Fibroblast of skin of right quadriceps (primary cell): ENCODE results near the gene TESMIN.
A peak's percentile ranks its signal among the peaks of the same experiment; 100 is the strongest.

ENCODE experiments used
- DNase-seq: peaks from one replicate; pipeline ENCODE4 v3.0.0-alpha.2; 2013

The TESMIN gene

DNA sequence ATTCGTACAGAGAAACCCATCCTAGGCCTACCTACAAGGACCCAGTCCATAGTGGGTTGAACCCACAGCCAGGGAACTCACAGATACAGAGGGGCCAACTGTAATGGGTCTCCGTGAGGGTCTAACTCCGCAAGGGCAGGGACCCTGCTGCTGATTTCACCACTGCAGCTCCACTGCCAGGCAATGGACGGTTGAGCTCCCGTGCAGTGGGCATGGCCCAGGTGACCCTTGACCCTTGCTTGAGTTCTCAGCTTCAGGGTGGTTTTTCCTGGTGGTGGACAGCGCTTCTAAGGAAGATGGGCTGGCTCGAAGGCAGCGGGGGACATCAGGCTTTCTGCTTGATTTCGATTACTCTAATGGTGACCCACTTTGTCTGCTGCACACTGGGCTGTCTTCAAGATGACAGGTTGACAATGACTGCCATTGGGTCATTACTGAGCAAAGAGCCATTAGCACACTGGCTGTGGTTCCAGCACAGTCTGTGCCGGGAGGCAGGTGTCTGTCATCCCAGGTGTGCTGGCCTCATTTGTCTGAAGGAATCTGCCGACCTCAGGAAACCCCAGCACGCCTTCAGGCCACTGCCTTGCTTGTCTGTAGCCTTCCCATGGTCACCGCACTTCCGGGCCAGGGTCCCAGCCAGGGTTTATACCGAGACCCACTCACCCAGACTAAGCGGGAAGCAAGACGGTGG is 70.6 kb downstream of the TESMIN start:
- DNase-seq, result no peak

DNA sequence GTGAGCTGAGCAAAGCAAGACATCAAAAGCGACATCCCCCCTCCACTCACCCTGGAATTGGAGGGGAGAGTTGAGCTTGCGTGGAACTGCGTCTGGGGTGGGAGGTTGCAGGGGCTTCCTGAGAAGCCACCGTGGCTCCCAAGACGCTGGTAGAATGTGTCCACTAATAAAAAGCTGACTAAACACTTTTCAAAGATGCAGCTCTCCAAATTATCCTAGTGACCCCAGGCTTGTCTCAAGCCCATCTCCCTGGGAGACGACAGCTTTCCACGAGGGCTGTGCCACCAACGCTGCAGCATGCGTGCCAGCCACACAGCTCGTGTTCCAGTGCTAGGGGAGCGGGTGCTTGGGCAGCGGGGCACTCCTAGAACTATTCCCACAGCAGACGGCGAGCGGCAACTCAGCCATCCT is 73.3 kb downstream of the TESMIN start:
- no peak for DNase-seq

DNA sequence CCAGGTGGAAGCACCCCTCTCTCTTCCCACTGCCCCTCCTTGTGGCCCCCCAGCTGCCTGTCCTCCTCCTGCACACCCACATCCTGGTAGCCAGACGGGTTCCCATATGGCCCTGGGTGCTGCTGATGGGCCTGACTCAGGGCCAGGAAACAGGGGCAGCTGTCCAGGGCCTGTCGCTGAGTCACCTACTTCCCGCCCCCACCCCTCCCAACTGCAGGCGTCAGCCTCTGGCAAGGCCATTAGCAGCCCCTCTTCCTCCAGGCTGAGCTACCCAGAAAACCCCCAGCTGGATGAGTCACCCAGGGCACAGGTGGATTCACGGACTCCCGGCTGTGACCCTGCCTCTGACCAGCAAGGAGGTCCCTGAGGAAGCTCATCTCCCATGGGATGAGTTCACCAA is 73.9 kb downstream of the TESMIN start:
- DNase-seq, result peak; percentile 77

DNA sequence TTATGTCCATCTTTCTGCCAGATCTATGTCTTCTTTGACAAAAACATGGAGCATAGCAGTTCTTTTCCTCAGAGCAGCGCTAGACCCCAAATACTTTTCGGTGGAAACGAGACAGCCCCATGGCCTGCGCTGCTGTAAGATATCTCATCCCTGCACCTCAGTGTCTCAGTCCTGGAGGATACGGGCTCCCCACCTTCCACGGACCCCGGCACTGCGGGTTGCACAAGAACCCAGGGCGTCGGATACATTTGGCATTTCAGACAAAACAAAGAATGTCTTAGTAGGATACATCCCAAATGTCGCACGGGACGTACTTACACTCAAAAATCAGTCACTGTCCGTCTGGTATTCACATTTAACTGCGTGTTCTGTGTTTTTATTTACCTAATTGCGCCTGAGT is 76.9 kb downstream of the TESMIN start:
- DNase-seq, result no peak

DNA sequence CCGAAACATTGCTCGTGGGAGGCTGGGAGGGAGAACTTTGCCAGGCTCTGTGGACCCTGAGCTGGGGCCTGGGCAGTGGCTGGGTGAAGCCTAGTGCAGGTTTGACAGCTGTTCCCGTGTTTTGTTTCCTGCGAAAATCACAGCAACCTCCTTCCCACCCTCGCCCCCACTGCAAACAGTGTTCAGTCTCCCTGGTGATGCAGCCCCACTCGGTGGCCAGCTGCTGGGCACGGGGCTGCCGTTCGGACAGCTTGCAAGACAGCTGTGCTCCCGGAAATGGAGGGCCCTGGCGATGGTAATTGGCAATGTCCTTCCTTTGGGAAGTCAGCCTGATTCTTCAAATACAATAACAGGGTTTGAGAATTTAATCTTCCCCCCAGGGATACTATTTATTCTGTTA is 77.3 kb downstream of the TESMIN start:
- no peak for DNase-seq

DNA sequence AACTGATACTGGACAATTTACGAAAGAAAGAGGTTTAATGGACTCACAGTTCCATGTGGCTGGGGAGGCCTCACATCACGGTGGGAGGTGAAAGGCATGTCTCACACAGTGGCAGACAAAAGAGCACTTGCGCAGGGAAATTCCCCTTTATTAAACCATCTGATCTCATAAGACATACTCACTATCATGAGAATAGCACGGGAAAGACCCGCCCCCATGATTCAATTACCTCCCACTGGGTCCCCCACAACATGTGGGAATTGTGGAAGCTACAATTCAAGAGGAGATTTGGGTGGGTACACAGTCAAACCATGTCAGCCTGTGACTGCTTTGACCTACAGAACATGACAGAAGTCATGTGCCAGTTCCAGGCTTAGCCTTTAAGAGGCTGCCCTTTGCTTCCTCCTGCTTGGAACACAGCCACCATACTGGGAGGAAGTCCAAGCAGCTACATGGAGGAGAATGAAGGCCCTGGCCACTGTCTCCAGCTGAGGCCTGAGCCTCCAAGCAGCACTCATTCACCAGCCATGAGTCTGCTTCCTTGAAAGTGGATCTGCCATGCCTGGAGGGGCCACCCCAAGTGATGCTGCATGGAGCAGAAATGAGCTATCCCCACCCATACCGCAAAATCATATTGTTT is 77.9 kb downstream of the TESMIN start:
- no peak for DNase-seq

DNA sequence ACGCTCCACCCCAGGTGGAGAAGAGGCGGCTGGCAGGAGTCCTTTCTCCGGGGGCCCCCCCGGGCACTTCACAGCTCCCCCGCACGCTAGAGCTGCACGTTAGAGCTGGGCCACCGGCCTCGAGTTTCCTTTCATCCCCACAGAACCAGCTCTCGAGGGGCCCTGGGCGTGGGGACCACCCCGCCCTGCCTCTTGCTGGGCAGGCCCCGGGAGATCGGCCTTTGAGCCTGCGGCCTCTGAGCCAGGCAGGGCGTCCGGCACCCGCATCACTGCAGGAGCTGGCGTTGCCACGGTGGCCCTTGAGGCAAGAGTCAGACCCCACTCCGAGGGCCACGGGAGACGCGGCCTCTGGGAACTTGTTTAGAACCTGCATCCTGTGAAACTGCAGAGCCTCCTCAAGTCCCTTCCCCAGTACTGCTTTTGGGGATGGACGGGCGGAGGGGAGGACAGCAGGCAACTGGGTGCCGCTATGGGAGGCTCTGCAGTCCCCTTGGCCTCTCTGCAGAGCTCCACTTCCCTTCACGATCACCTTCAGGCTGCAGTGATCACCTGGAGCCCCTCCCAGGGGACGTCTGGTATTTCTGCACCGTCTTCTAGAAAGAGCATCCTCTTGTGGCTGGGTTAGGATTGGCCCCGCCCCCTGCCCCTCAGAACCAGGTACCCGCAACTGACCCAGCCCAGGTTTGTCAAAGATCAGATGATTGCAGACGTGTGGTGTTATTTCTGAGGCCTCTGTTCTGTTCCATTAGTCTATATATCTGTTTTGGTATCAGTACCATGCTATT is 80.9 kb downstream of the TESMIN start:
- no peak for DNase-seq

DNA sequence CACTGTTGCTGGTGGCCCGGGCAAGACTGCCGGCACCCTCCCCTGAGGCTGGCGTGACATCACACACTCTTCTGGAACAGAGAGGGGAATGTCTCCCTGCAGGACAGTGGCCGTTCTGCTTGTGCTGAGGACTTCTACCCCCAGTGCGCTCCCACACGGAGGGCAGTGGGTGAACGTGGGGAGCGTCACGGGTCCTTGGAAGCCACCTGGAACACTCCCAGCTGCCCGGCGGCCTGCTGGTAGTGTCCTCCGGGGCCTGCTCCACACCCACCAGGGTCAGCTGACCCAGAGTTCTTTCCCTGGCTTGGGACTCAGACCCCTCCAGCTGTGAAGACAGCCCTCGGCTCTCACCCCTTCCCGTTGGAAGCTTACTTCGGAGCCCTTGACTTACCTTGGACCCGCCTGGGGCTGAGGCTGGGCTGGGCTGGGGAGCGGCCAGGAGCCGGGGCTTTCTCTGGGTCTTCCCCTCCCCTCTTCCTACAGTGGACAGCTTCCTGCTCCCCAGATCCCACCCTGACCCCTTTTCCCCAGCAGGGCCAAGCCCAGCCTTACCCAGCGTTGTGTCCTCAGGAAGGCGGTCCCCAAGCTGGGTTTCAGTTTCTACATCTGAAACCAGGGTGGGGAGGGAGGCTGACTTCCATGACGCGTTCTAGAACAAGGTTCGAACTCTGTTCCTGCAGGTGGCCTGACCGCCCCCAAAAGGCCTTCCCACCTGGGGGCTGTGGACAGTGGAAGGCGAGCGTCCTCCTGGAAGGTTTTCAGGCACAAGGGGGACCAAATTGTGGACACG is 81.8 kb downstream of the TESMIN start:
- DNase-seq, result no peak

DNA sequence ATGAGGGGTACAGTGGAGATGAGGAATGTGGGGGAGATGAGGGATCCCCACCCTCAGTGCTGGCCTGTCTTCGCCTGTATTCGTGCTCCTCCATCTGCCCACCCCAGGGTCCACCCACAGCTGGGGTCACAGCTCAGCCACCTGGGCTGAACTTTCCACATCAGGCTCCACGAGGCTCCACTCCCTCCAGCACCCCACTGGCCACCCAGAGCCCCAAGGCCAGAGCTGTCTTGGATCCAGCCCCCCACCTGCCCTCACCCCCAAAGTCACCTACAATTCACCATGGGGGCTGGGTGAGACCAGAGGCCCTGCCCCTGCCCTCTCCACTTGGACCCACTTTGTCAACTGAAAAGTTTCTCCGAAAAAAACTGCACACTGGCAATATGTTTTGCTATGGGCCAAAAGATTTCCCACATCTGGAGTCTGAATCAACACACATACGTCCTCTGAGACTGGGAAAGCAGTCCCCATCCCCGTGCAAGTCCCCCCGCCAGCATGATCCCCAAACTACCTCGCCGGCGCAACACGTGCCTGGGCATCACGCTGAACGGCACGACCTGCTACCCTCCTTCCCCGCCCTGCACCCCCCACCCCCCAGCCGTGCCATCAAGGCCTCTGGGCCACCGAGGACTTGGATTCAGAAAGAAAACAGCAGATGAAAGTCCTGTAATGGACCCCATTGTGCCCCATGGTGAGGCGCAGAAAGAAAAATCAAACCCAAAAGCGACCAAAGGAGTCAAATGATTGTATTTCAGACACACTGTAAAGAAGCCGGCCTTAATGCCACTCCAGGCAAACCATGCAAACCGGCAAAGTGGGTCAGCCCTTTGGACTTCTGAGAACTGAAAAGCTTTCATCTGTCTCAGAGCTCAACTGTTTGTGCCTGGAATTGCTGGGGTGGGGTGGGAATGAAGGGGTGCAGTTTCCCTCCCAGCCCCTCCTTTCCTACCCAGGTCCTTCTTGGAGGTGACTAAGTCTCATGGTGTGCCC is 83.5 kb downstream of the TESMIN start:
- DNase-seq, result no peak

DNA sequence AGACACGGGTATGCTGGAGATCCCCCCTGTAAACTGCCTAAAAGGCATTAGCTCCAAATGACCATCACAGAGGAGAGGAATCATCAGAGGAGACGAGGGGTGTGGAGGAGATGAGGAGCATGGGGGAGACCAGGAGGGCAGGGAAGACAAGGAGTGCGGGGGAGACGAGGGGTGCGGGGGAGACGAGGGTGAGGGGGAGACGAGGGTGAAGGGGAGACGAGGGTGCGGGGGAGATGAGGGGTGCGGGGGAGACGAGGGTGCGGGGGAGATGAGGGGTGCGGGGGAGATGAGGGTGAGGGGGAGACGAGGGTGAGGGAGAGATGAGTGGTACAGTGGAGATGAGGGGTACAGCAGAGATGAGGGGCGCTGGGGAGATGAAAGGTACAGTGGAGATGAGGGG is 84.5 kb downstream of the TESMIN start:
- no peak for DNase-seq

DNA sequence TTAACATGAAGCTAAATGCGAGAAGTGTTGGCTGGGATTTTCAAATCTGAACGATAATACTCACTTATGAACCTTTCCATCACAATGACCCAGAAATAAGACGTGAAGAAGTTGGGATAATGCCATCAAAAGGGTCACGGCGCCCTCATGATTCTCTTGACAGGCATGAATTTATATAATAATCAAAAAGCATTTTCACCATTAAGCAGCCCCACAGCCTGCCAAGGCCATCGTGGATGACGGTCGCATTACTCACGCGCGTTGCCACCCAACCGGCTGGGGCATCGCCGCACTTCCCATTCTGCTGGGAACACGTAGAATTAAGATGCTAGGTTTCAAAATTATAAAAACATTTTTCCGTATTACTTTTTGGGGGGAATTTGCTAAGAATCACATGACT is 85.9 kb downstream of the TESMIN start:
- DNase-seq, result no peak

DNA sequence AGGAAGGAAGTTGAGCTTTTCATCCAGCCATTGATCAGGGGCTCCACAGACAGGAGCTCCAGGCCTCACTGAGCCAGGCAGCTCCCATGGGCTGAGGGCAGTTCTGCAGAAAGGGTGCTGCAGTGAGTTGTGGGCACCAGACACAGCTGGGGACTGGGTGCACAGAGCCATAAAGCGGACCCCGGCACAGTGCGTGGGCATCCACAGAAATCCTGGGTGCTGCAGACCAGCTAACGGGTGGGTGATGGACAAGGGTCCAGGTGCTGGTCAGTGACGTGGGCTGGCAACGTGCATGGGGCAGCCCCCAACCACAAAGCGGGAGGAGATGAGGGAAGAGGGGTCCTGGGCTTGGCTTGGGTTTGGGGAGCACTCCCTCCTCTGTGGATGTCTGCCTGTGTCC is 86.4 kb downstream of the TESMIN start:
- no peak for DNase-seq

DNA sequence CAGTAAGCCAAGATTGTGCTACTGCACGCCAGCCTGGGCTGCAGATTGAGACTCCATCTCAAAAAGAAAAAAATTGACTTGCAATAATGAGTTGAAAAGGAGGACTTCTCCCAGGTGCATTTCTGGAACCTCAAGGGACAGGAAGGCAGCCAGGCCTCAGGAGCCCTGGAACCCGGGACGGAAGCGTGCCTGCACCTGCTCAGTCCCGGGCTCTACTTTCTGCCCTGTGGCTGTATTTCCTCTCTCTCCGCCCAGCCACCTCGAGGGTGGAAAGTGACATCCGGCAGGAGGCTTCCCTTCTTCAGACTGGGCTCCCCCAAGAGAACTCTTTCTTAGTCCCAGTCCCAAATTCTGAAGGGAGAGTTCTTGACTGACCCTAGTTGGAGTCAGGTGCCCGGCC is 87.2 kb downstream of the TESMIN start:
- no peak for DNase-seq

DNA sequence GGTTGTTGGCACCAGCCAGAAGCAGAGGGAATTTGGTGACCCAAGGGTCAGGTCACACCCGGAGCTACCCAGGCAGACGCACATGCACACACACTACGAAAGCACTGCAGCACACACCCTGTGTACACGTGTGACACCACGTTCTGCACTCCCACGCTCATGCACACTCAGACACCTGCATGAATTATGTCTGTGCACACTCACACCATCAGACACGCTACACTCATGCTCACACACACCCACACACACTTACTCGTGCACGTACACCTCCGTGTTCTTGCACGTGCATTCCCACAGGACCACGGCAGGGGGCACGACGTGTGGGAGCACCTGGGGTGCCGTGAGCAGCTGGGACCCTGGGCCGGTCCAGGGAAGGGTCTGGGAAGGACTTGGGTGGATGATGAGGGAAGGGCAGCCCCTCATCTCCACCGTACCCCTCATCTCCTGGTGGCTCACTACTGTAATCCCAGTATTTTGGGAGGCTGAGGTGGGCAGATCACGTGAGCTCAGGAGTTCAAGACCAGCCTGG is 87.8 kb downstream of the TESMIN start:
- no peak for DNase-seq

DNA sequence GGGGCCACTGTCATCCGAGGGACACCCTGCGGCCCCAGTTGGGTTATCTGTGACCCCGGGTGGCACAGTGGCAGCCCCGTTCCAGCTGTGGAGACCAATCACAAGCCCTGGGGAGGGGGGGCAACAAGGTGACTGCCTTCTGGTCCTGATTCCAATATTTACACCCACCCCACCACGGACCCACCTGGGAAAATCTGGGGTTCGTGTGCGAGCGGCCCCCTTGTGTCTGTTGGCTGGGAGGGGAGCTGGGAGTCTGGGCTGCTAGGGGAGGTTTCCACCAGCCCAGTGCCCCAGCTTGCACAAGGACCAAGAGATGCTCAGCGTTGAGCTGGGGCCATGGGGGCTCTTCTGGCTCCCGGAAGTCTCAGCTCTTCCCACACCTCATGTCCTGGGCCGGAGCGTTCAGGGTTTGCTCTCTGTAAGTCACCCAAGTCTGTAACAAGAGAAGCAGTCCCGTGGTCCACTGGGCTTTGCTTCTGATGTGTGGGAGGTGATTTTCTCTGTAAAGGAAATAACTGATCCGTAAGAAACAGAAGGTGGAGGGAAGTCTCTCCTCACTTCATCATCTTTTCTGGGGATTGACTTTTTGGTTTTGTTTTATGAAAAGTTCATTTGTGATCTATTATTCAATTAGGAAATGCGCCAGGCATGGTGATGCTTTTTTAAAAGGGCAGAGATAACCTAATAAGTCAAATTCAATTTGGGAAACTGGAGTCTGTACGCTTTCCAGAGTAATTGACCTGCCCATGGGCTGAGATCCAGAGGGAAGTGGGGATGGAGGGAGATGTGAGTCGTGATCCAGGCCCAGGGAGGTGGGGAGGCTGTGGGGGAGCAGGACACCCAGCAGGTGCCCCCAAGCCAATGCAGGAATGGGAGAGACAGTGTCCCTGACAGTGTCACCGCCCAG is 89.4 kb downstream of the TESMIN start:
- no peak for DNase-seq

DNA sequence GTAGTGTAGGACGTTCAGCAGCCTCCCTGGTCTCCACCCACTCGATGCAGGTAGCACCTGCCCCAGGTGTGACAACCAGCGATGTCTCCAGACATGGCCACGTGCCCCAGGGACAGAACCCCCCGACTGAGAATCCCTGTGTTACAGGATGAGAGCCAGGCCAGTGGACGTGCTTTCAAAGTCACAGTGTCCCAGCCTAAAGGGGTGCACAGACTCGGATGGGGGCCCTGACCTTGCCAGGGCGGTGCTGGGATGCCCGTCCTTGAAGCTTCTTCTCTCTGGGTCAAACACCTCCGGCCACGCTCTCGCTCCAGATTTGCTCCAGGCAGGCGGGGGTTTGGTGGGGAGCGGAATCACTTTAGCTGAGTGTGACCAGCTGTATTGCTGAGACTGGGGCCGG is 90.3 kb downstream of the TESMIN start:
- no peak for DNase-seq

DNA sequence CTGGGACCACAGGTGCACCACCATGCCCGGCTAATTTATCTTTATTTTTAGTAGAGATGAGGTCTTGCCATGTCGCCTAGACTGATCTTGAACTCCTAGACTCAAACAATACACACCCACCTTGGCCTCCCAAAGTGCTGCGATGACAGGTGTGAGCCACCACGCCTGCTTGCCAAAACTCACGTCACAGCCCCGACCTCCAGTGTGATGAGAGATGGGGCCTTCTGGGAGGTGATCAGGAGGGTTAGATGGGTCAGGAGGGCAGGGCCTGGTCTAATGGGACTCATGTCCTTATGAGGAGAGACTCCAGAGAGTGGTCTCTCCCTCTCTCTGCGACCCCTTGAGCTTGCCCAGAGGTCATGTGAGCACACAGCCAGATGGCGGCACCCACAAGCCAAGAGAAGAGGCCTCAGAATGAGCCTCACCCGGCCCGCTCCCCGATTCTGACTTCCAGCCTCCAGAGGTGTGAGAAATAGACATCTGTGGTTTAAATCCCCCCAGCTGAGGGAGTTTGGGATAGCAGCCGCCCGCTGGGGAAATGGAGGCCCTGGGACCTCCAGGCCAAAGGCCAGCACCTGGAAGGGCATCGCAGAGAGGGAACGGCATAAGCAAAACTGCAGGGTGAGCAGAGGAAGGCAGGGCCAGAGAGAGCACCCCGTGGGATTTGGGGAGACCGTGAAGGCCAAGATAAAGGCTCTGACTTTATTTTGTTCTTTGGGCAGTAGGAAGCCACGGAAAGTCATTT is 91.1 kb downstream of the TESMIN start:
- no peak for DNase-seq

DNA sequence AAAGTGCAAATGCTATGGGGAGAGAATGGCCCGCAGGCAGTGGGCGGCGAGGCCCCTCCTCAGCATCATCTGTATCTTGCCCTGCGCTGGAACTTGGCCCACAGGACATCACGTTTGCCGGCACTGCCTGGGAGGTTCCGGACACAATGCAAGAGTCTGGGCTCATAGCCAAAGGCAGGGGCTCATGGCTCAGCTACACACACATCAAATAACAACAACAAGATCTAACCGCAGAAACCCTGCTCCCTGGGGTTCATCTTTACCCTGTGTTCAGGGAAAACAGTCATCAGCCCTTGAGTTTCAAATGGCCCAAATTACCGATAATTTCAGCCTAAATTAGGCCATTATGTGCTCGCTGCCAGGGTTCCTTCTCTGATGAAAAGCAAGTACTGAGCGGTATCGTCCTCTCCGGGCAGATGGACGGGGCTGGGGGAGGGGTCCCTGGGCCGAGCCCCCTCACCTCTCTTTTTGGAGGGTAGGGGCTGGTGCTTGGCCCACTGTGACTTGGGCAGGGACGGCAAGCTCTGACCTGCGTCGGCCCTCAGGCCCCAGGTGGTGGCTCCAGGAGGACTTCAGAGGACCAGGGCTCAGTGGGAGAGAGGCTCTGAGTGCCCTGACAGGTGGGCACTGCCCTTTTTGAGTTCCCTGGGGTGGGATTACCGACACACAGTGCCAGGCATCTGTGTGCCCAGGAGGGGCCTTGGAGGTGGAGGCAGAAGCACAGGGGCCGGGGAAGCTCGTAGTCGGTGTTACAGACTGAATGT is 92.0 kb downstream of the TESMIN start:
- DNase-seq, result peak; percentile 95

DNA sequence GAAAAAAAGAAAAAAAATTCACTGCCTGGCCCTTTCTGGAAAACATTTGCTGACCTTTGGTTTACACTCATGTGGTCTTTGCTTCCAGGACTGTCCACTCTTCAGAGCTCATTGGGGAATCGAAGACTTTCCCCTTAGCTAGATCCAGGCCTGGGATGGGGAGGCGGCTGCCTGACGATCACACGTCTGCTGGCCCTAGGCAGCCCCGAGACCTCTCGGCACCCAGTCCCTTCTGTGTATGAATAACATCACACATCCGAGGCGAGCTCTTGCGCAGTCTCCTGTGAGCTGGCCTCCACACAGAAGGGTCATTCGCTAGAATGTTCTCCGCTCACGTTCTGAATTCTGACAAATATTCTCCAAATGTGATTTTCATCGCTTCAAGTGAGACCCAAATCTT is 92.7 kb downstream of the TESMIN start:
- no peak for DNase-seq
